Caco-2 (cell line): ENCODE data around the gene WWP2. TPM values are rescaled to one million over a fixed set of nuclear protein-coding genes. Genes with fewer than 3 reads are reported as not detected.

ENCODE experiments used
- BruUV-seq: library from RNA; stranded (reverse); fragments of 400-500 nt; replicated peaks from 2 replicates; lab custom pipeline; 2021; lab: Mats Ljungman, UMichigan
- CTCF ChIA-PET: fragments of 300-600 bp; sonication (Branson Sonifier 250); formaldehyde crosslinking; loops from one replicate; lab custom pipeline; 2022; ENCODE audit warnings: antibody characterized with exemption; lab: Charles Lee
- POLR2A ChIA-PET: fragments of 300-600 bp; sonication (Branson Sonifier 250); formaldehyde crosslinking; loops from one replicate; lab custom pipeline; 2022; ENCODE audit warnings: antibody characterized with exemption; lab: Charles Lee
- DNase-seq, 2 experiments: peaks; one replicate each; pipeline versions ENCODE4 v3.0.0 to v3.0.0-alpha.2; 2020 to 2022
- H3K27me3 ChIP-seq: replicated peaks from 2 replicates; pipeline ENCODE4 v1.6.0; 2011; ENCODE audit warnings: low read length; ENCODE audit not compliant: control insufficient read depth, insufficient read depth
- H3K36me3 ChIP-seq: 2 replicates; pipeline ENCODE4 v1.5.1; 2011; ENCODE audit warnings: low read length; ENCODE audit not compliant: control insufficient read depth, insufficient read depth
- H3K4me1 ChIP-seq: fragments of 250-450 bp; sonication (Bioruptor Pico); 2 replicates; pipeline ENCODE4 v1.5.1; 2020; ENCODE audit warnings: mild to moderate bottlenecking
- H3K4me3 ChIP-seq: 2 replicates; pipeline ENCODE4 v1.5.1; 2011; ENCODE audit warnings: low read depth, mild to moderate bottlenecking, control low read depth, low read length
- H3K9me3 ChIP-seq: fragments of 250-450 bp; sonication (Bioruptor Pico); 2 replicates; pipeline ENCODE4 v1.5.1; 2020; ENCODE audit warnings: mild to moderate bottlenecking, moderate library complexity
- H3K27ac Mint-ChIP-seq: one replicate; pipeline ENCODE4 v1.8.0; 2022; ENCODE audit warnings: mixed read lengths; ENCODE audit not compliant: unreplicated experiment
- H3K27me3 Mint-ChIP-seq: one replicate; pipeline ENCODE4 v1.8.0; 2022; ENCODE audit warnings: mixed read lengths; ENCODE audit not compliant: insufficient read depth, unreplicated experiment
- H3K36me3 Mint-ChIP-seq: one replicate; pipeline ENCODE4 v1.8.0; 2022; ENCODE audit warnings: mild to moderate bottlenecking, mixed read lengths; ENCODE audit not compliant: insufficient read depth, unreplicated experiment
- H3K4me1 Mint-ChIP-seq: one replicate; pipeline ENCODE4 v1.8.0; 2022; ENCODE audit warnings: low read depth, mixed read lengths; ENCODE audit not compliant: unreplicated experiment
- H3K4me3 Mint-ChIP-seq: one replicate; pipeline ENCODE4 v1.8.0; 2022; ENCODE audit warnings: mild to moderate bottlenecking, moderate library complexity, mixed read lengths; ENCODE audit not compliant: unreplicated experiment
- H3K9me3 Mint-ChIP-seq: one replicate; pipeline ENCODE4 v1.8.0; 2022; ENCODE audit warnings: mixed read lengths; ENCODE audit not compliant: unreplicated experiment
- CTCF ChIP-seq, 2 experiments: fragments of 200-600 bp in 1 of 2; IDR thresholded peaks; 1 replicate in 1 of 2; 2 replicates in 1 of 2; pipeline versions ENCODE4 v1.5.1 to v1.8.0; 2011 to 2022; ENCODE audit warnings: antibody characterized with exemption in 1 of 2, control low read depth in 1 of 2, inconsistent platforms in 1 of 2, low read depth in 1 of 2, low read length in 1 of 2, mild to moderate bottlenecking in 1 of 2, moderate library complexity in 1 of 2; ENCODE audit not compliant: insufficient read depth in 1 of 2, severe bottlenecking in 1 of 2, unreplicated experiment in 1 of 2
- intact Hi-C: fragments of 100-400 bp; cut with micrococcal nuclease; formaldehyde crosslinking; loops from one replicate; pipeline ENCODE4 v1.10.0; 2022; ENCODE audit not compliant: unreplicated experiment
- total RNA-seq: library from RNA; stranded (reverse); gene quantifications from 2 replicates; pipeline ENCODE4 v1.2.3, GENCODE V29; 2022

The WWP2 gene
- total RNA-seq, 1 experiment from 2014 or later = 39.7 TPM

- no peaks in the 10 kb centered on the region for H3K27me3 Mint-ChIP-seq
- Histone ChIP-seq H3K4me1 (peaks cover 9% of the 10 kb centered on the region), H3K9me3 (no peaks in the 10 kb centered on the region), H3K4me3 (no peak overlapping the region), H3K27me3 (no peaks in the 10 kb centered on the region), H3K36me3 (no peaks in the 10 kb centered on the region)
- CTCF ChIA-PET = no interaction called here
- no peak overlapping the region for H3K4me3 Mint-ChIP-seq
- DNase-seq = no peak
- no TSS peak for BruUV-seq
- POLR2A ChIA-PET = no interaction called here
- no peak for TF ChIP-seq CTCF (IDR thresholded peaks at IDR 0.05; ENCODE audit: insufficient read depth in 1 of 2, low read depth in 1 of 2, low read length in 1 of 2, severe bottlenecking in 1 of 2, unreplicated experiment in 1 of 2)
- no peaks in the 10 kb centered on the region for H3K9me3 Mint-ChIP-seq
- intact Hi-C loops = no loop called here
- H3K4me1 Mint-ChIP-seq = peaks cover 15% of the 10 kb centered on the region
- peaks cover 18% of the 10 kb centered on the region for H3K36me3 Mint-ChIP-seq
- H3K27ac Mint-ChIP-seq = peak overlapping the region; percentile 64
Measured at GRCh38 chr16:69863401-69864281, 101.5 kb downstream of the WWP2 start.

DNA sequence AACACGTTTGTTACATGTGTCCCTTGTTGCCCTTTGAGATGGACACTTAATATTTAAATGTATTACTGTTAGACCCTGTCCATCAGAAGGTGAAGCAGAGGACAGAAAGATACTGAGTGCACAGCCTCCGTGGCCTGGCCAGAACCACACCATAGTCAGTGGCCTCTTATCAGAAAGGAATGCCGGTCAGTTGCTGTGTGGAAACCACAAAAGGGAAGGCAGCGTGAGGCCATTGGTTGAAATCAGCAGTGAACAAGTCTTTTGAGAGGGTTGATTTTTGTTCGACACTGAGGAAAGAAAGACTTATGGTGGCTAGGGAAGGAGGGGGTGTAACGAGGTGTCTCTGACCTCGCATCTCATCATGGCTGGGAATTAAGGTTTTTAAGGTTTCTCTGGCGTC, 103.6 kb downstream of the WWP2 start:
- Histone ChIP-seq H3K4me3 (no peak overlapping the region), H3K36me3 (no peaks in the 10 kb centered on the region), H3K4me1 (no peaks in the 10 kb centered on the region), H3K27me3 (no peaks in the 10 kb centered on the region), H3K9me3 (no peaks in the 10 kb centered on the region)
- ChIA-PET POLR2A (no interaction called here), CTCF (no interaction called here)
- H3K27me3 Mint-ChIP-seq = no peaks in the 10 kb centered on the region
- no peak overlapping the region for H3K4me3 Mint-ChIP-seq
- H3K36me3 Mint-ChIP-seq = peaks cover 5% of the 10 kb centered on the region
- peak; percentile 26 to 54 for DNase-seq
- H3K27ac Mint-ChIP-seq = peak overlapping the region; percentile 64
- H3K4me1 Mint-ChIP-seq = no peaks in the 10 kb centered on the region
- H3K9me3 Mint-ChIP-seq = no peaks in the 10 kb centered on the region
- BruUV-seq = no TSS peak
- TF ChIP-seq CTCF (IDR thresholded peaks at IDR 0.05; ENCODE audit: insufficient read depth in 1 of 2, low read depth in 1 of 2, low read length in 1 of 2, severe bottlenecking in 1 of 2, unreplicated experiment in 1 of 2) = no peak
- intact Hi-C loops = no loop called here

- TF ChIP-seq CTCF (IDR thresholded peaks at IDR 0.05; ENCODE audit: insufficient read depth in 1 of 2, low read depth in 1 of 2, low read length in 1 of 2, severe bottlenecking in 1 of 2, unreplicated experiment in 1 of 2) = no peak
- intact Hi-C loops = no loop called here
- Mint-ChIP-seq H3K27me3 (no peaks in the 10 kb centered on the region), H3K36me3 (peaks cover 5% of the 10 kb centered on the region), H3K27ac (no peak overlapping the region), H3K4me1 (no peaks in the 10 kb centered on the region), H3K9me3 (no peaks in the 10 kb centered on the region), H3K4me3 (no peak overlapping the region)
- Histone ChIP-seq H3K4me1 (no peaks in the 10 kb centered on the region), H3K27me3 (no peaks in the 10 kb centered on the region), H3K4me3 (no peak overlapping the region), H3K9me3 (no peaks in the 10 kb centered on the region), H3K36me3 (no peaks in the 10 kb centered on the region)
- ChIA-PET CTCF (interaction anchor here (2.8 kb wide), 1 partner anchor 9 kb away, joined by 8 read pairs; no protein-coding TSS in a partner anchor), POLR2A (no interaction called here)
- DNase-seq = no peak
- no TSS peak for BruUV-seq
Measured at GRCh38 chr16:69867784-69868560, 105.8 kb downstream of the WWP2 start.
